GM18867 (cell line): ENCODE data around the gene HOXC6.
A peak's percentile ranks its signal among the peaks of the same experiment; 100 is the strongest.
"Not testable (repeated sequence)": the region's sequence is repeated elsewhere in the genome, so short reads cannot be mapped to it uniquely, and the experiment has no call there.

ENCODE experiments used
- ATAC-seq: cut with Tn5 transposase; IDR thresholded peaks from one replicate; pipeline ENCODE4 v1.9.1; 2021; ENCODE audit warnings: mild to moderate bottlenecking, moderate library complexity; ENCODE audit not compliant: unreplicated experiment

HOXC6 gene

GRCh38 chr12:54052438-54053002 lies 24.3 kb downstream of the HOXC6 start:
- no peak for ATAC-seq

- ATAC-seq = peak; percentile 76
Observed at GRCh38 chr12:54053003-54053750, 24.9 kb downstream of the HOXC6 start.

GRCh38 chr12:54053751-54054741 lies 25.8 kb downstream of the HOXC6 start, which contains the start of gene HOXC4:
Gene HOXC4 (plus strand): TSS chr12:54053835. CDS start chr12:54053923, 88 bp downstream.
- ATAC-seq = peak; percentile 56

GRCh38 chr12:54054742-54055194 lies 26.5 kb downstream of the HOXC6 start:
- no peak for ATAC-seq

GRCh38 chr12:54055552-54055951 lies 27.3 kb downstream of the HOXC6 start:
- ATAC-seq = no peak

- ATAC-seq = no peak
Observed at GRCh38 chr12:54056110-54056509, 27.9 kb downstream of the HOXC6 start.

GRCh38 chr12:54058128-54058768 lies 30.0 kb downstream of the HOXC6 start:
- no peak for ATAC-seq

- no peak for ATAC-seq
Observed at GRCh38 chr12:54059668-54060067, 31.4 kb downstream of the HOXC6 start.

- ATAC-seq = no peak
Observed at GRCh38 chr12:54060174-54060974, 32.1 kb downstream of the HOXC6 start.

GRCh38 chr12:54060975-54061778 lies 32.9 kb downstream of the HOXC6 start:
- no peak for ATAC-seq

GRCh38 chr12:54065677-54066076 lies 37.4 kb downstream of the HOXC6 start:
- ATAC-seq = no peak

GRCh38 chr12:54066408-54066807 lies 38.2 kb downstream of the HOXC6 start:
- ATAC-seq = no peak

- ATAC-seq = no peak
Observed at GRCh38 chr12:54068418-54069070, 40.3 kb downstream of the HOXC6 start.

- ATAC-seq = no peak
Observed at GRCh38 chr12:54071942-54072341, 43.7 kb downstream of the HOXC6 start.

GRCh38 chr12:54074308-54074707 lies 46.1 kb downstream of the HOXC6 start:
- ATAC-seq = no peak

GRCh38 chr12:54075409-54075808 lies 47.2 kb downstream of the HOXC6 start:
- ATAC-seq = no peak

- ATAC-seq = no peak
Observed at GRCh38 chr12:54075974-54076373, 47.7 kb downstream of the HOXC6 start.

GRCh38 chr12:54077843-54078242 lies 49.6 kb downstream of the HOXC6 start:
- not testable (repeated sequence) for ATAC-seq

- ATAC-seq = not testable (repeated sequence)
Observed at GRCh38 chr12:54079115-54079514, 50.9 kb downstream of the HOXC6 start.
